Measurements from ENCODE around the gene ABCC8. TPM values are rescaled to one million over a fixed set of nuclear protein-coding genes. Genes with fewer than 3 reads are reported as not detected.

Gene ABCC8
- total and polyA plus RNA-seq, 2 of the 8 experiments (the other 6 are each of a cell fraction or from before 2014, with no cell fraction given): 3.7 to 4.9 TPM

- no peak overlapping the region for H2BK12ac ChIP-seq (ENCODE audit: low read depth, low read length)
- no peak overlapping the region for H2BK15ac ChIP-seq (ENCODE audit: low read length)
- H3K27me3 ChIP-seq (replicated peaks in 1 of 4; ENCODE audit: control insufficient read depth in 3 of 4, extremely low read depth in 1 of 4, insufficient read depth in 3 of 4, low read length in 3 of 4): 0 out of 7 replicates have a peak, but pooled peaks cover 0 to 2% (median 0%) of the 10 kb centered on the region in 4 experiments
- no peak overlapping the region for H4K8ac ChIP-seq (ENCODE audit: extremely low read depth, insufficient read depth, low read length)
- DNase-seq (ENCODE audit: low read depth in 1 of 2, low spot score in 2 of 2) (no peak), FAIRE-seq (no peak)
- no peaks in the 10 kb centered on the region for H3K9me3 ChIP-seq (ENCODE audit: insufficient read depth in 2 of 2, low read depth in 1 of 2, low read length in 1 of 2)
- no peak overlapping the region for H3K9ac ChIP-seq (replicated peaks in 1 of 4; ENCODE audit: extremely low read depth in 1 of 4, low read depth in 3 of 4, low read length in 3 of 4)
- H2AK5ac ChIP-seq (ENCODE audit: low read depth, low read length): no peak overlapping the region
- H4K20me1 ChIP-seq (replicated peaks in 1 of 2; ENCODE audit: control insufficient read depth in 1 of 2, insufficient read depth in 2 of 2, low read length in 2 of 2): no peaks in the 10 kb centered on the region
- no peak overlapping the region for H2AFZ ChIP-seq (ENCODE audit: low read length)
- POLR2A ChIA-PET (ENCODE audit: partially characterized antibody): no interaction called here
- H3K4me2 ChIP-seq (ENCODE audit: insufficient read depth in 1 of 2, low read depth in 2 of 2, low read length in 2 of 2): no peak overlapping the region
- H2BK20ac ChIP-seq (ENCODE audit: low read length): no peak overlapping the region
- H2BK120ac ChIP-seq (replicated peaks; ENCODE audit: low read depth, low read length): no peak overlapping the region
- no peaks in the 10 kb centered on the region for H3K23me2 ChIP-seq (ENCODE audit: low read depth, low read length)
- H3K18ac ChIP-seq (ENCODE audit: extremely low read depth, low read length): no peak overlapping the region
- 92% methylated on average over 5 of the region's 5 CpGs; no CpG with 5 or more reads in 1 of the 2 experiments for WGBS, 2 experiments (ENCODE audit: extremely low coverage in 1 of 2, insufficient coverage in 1 of 2, insufficient read length in 1 of 2, insufficient replicate concordance in 2 of 2, low coverage in 1 of 2, low lambda C conversion rate in 2 of 2, missing lambda C conversion rate in 1 of 2)
- no peaks in the 10 kb centered on the region for H3K79me2 ChIP-seq (ENCODE audit: control insufficient read depth in 1 of 2, insufficient read depth in 2 of 2, low read length in 2 of 2)
- no peak overlapping the region for H2BK5ac ChIP-seq (ENCODE audit: low read depth, low read length)
- H3K56ac ChIP-seq (replicated peaks; ENCODE audit: insufficient read length, low read depth, low read length): no peak overlapping the region
- TF ChIP-seq GABPA (IDR thresholded peaks at IDR 0.05; ENCODE audit: borderline replicate concordance, insufficient read depth, low read length) (no peak), MAFK (IDR thresholded peaks at IDR 0.05; ENCODE audit: low read depth, low read length) (no peak), HDAC2 (IDR thresholded peaks at IDR 0.05; ENCODE audit: borderline replicate concordance in 1 of 2, low read depth in 2 of 2, low read length in 2 of 2) (no peak)
- no peak overlapping the region for H3K23ac ChIP-seq (ENCODE audit: insufficient read length)
- H4K91ac ChIP-seq (replicated peaks; ENCODE audit: insufficient read length, low read length): no peak overlapping the region
- CTCF ChIA-PET (ENCODE audit: partially characterized antibody): interaction anchor here (0.7 to 3.2 kb wide), 8 partner anchors 9 to 106 kb away, joined by 3 to 15 read pairs (median 6); no protein-coding TSS in a partner anchor
- H3K36me3 ChIP-seq (ENCODE audit: control insufficient read depth in 2 of 4, insufficient read depth in 4 of 4, low read length in 3 of 4): no peaks in the 10 kb centered on the region
- no peaks in the 10 kb centered on the region; a peak in 1 of 7 replicates for H3K4me1 ChIP-seq (replicated peaks in 1 of 4; ENCODE audit: control insufficient read depth in 3 of 4, insufficient read depth in 4 of 4, low read length in 3 of 4)
- no peak overlapping the region for H3K4me3 ChIP-seq (ENCODE audit: extremely low read depth in 1 of 4, insufficient read depth in 2 of 4, low read depth in 3 of 4, low read length in 4 of 4)
- no peak overlapping the region for H3K14ac ChIP-seq (ENCODE audit: insufficient read length)
- H3K79me1 ChIP-seq (ENCODE audit: low read depth, low read length): no peaks in the 10 kb centered on the region
- no peak overlapping the region for H3K4ac ChIP-seq (replicated peaks; ENCODE audit: insufficient read length, low read depth, low read length)
- no peak overlapping the region for H3K27ac ChIP-seq (ENCODE audit: low read depth, low read length)
- no peak overlapping the region for H4K5ac ChIP-seq (ENCODE audit: insufficient read length, low read depth, low read length)
These were observed 13.1 kb upstream of the ABCC8 start for GRCh38 chr11:17489751-17490150.
